Breast epithelium (tissue), 3 donors: ENCODE results near the gene OTX2.

Experiments used
- POLR2A ChIP-seq: fragments of 450-650 bp; IDR thresholded peaks from one replicate; pipeline ENCODE4 v1.6.1; 2016; ENCODE audit warnings: antibody characterized with exemption, mild to moderate bottlenecking, moderate library complexity
- POLR2AphosphoS5 ChIP-seq, 3 donors: sonication (generic); formaldehyde crosslinking; IDR thresholded peaks; one replicate each; pipeline ENCODE4 v1.6.1; 2017; ENCODE audit warnings: antibody characterized with exemption in 3 of 3
- TF ChIP-seq, protein P1 (sequence below), 3 donors: fragments of 450-650 bp; IDR thresholded peaks; one replicate each; pipeline ENCODE4 v1.5.1; 2016 to 2017; ENCODE audit warnings: antibody characterized with exemption in 3 of 3, mild to moderate bottlenecking in 3 of 3, moderate library complexity in 3 of 3

DNA sequence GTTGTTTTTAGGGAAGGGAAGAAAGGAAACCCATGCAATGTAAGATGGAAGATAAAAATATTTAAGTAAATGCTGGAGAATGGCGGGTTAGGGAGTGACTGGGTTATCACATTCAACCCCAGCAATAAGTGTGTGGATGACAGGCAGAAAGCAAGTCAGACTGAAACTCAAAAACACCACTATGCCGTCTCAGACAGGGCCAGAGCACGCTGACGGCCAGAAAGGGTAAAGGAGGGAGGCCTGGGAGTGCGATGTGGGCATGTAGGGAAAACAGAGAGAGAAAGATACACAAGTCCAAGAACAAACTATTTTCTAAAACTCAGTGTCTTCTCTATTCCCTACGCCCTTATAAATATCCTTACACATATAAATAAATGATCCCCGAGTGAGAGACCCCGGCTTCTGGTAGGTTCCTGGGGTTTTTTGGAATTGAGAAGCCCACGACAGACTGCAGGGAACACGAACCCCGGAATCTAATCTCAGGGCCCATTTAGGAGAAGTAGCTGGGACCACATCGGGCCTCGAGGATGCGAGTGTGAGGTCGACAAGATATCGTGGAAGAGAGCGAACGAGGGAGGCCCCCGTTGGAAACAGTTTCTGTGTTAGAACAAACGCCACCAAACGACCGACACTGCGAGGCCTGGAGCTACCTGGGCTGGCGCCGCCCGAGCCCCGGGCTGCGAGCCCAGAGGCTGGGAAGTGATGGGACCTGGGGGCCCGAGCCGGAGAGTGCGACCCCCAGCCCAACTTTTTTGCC, 735 bp upstream of the OTX2 start:
- TF ChIP-seq, protein P1, sequence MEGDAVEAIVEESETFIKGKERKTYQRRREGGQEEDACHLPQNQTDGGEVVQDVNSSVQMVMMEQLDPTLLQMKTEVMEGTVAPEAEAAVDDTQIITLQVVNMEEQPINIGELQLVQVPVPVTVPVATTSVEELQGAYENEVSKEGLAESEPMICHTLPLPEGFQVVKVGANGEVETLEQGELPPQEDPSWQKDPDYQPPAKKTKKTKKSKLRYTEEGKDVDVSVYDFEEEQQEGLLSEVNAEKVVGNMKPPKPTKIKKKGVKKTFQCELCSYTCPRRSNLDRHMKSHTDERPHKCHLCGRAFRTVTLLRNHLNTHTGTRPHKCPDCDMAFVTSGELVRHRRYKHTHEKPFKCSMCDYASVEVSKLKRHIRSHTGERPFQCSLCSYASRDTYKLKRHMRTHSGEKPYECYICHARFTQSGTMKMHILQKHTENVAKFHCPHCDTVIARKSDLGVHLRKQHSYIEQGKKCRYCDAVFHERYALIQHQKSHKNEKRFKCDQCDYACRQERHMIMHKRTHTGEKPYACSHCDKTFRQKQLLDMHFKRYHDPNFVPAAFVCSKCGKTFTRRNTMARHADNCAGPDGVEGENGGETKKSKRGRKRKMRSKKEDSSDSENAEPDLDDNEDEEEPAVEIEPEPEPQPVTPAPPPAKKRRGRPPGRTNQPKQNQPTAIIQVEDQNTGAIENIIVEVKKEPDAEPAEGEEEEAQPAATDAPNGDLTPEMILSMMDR (IDR thresholded peaks at IDR 0.05) = no peak
- no peak for TF ChIP-seq POLR2A
- TF ChIP-seq POLR2AphosphoS5 (IDR thresholded peaks at IDR 0.05) = no peak
